ENCODE results near the gene VPS35L.
"Not testable (repeated sequence)": the region's sequence is repeated elsewhere in the genome, so short reads cannot be mapped to it uniquely, and the experiment has no call there.

VPS35L gene

DNA sequence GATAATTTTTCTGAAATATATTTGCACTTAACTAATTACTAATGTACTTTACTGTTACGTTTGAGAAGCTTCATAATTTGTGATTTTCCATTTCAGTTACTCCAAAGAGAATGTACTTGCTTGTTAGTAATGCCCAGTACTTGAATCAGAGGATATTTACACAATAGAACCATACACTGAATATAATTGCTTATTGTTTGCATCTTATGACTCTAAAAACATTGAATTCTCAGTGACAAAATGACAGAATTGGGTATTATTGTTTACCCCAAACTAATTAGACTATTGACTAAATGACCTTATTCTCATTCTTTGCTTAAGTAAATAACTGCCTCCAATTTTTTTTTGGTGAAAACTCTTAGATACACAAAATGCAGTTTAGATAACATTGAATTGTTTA is 22.9 kb upstream of the VPS35L start:
- DNase-seq (ENCODE audit: low read depth): no peak

DNA sequence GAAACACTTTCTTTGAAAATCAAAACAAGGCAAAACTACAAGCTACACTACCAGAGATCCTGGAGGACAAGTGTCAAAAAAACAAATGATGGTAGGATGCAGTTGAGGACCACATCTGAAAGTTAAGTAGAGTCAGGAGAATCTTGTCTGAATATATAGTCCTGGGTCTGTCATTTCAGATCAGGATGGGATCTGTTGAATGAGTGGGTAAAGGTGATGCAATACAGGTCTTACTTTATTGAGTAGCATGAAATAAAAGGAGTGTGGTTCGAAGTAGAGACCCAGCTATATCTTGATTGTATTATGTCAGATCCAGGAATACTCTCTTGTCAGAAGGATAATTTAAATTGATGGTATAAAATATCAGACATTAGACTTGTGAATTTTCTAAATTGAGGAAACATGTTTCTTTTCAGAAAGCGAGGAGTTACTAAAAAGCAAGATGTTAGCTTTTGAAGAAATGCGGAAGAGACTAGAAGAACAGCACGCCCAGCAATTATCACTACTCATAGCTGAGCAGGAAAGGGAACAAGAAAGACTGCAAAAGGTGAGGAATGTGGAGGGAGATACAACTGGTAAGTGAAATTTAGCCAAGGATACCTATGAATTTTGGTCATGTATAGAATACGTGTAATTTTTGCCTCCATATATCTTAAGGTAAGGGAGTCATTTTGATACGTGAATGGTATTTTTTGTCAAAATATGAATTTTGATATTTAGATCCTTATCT is 15.1 kb upstream of the VPS35L start:
- no peak for DNase-seq (ENCODE audit: low read depth)

DNA sequence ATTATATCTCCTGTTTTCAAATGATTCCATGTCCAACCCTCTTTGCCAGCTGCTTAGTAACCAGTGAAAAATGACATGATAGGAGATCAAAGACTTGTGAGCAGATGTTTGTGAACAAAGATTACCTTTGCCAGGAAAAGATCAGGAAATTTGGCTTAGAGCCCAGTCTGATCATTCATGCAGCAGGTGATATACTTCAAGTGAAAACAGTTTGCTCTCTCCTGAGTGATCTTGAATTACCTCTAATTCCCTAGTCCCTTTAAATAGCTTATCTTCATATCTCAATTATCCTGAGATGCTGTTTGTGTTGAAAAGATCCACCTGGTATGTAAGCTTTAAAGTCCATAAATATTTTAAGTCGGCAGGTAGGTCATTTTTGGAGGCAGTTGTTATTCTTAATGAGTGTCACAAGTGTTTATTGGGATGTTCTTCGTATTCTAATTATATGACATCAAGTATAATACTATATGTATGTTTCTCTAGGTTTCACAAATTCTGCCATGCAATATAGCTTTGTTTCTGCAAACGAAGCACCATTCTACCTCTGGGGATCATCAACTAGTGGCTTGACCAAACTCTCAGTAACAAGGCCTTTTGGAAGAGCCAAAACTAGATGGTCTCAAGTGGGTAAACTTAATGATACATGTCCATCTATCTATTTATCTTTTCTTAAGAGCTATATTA is 13.2 kb upstream of the VPS35L start:
- DNase-seq (ENCODE audit: low read depth): no peak

DNA sequence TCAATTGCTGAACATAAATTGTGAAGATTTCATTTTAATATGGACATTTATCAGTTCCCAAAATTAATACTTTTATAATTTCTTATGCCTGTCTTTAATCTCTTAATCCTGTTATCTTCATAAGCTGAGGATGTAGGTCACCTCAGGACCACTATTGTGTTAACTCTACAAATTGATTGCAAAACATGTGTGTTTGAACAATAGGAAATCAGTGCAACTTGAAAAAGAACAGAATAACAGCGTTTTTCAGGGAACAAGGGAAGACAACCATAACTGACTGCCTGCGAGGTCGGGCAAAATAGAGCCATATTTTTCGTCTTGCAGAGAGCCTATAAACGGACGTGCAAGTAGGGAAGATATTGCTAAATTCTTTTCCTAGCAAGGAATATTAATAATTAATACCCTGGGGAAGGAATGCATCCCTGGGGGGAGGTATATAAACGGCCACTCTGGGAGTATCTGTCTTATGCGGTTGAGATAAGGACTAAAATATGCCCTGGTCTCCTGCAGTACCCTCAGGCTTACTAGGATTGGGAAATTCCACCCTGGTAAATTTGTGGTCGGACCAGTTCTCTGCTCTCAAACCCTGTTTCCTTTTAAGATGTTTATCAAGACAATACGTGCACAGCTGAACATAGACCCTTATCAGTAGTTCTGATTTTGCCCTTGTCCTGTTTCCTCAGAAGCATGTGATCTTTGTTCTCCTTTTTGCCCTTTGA is 12.1 kb upstream of the VPS35L start:
- DNase-seq (ENCODE audit: low read depth): not testable (repeated sequence)

DNA sequence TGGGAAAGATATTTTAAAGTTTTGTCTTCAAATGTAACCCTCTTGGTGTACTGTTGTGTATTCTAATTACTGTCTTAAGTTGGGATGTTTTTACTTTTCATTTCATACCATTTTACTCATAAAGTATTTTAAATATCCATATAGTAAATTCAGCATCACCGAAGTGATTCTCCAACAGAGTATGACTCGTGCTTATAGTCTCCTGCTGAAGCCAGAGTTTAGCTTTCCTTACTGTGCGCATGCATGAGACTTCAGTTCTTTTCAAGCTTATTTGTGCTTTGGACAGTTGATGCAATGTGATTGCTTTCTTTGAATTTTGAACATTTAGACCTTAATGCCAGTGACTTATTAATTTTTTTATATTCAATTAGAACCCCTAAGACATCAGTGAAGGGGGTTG is 7.4 kb upstream of the VPS35L start:
- no peak for DNase-seq (ENCODE audit: low read depth)

DNA sequence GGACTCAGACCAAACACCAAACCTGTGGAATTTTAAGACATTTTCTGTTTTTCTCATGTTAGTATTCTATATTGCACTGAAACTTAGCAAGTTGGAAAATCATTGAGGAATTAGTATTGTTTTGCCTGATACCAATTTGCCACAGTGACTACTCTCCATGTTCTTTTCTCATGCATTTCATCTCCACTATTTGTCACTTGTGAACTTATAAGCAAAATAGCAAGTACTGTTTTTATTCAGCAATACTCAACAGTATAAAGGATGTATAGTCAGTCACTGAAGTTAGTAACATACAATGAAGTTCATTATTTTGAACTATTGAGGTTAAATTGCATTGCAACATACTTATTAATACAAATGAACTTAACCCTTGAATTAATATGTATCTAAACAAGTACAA is 5.8 kb upstream of the VPS35L start:
- DNase-seq (ENCODE audit: low read depth): no peak

DNA sequence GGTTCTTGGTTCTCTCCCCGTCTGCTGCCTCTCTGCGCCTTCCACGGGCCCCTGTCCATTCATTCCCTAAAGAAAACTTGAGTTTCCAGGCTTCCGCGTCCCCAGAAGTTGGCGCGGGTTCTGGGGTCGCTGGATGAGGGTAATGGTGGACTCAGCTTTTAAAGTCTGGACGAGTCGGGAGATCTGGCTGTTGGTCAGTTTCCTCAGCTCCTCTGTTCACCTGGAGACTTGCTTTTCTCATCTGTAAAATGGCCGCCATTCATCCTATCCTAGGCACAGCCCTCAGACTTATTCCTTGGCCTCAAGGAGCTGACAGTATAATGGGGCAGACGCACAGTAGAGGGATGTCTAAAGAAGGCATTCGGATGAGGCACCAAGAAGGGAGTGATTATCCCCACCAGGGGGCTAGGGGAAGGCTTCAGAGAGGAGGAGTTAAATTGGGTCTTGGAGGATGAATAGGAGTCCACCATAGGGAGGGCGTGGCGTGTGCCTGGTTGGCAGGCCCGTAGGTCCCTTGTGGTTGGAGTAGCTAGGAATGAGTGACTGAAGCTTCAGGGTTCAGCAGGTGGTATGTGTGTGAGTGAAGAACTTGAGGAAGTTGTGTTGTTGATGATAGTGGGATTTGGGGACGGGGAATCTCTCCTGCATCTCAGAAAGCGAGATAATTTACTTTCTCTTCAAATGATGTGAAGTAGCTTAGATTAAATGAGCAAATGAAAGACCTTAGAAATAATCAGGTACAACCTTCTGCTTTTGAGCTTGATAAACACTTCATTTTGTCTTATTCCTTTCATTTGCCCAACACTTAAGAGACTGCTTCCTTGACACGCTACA is 652 bp downstream of the VPS35L start:
- DNase-seq (ENCODE audit: low read depth): no peak

DNA sequence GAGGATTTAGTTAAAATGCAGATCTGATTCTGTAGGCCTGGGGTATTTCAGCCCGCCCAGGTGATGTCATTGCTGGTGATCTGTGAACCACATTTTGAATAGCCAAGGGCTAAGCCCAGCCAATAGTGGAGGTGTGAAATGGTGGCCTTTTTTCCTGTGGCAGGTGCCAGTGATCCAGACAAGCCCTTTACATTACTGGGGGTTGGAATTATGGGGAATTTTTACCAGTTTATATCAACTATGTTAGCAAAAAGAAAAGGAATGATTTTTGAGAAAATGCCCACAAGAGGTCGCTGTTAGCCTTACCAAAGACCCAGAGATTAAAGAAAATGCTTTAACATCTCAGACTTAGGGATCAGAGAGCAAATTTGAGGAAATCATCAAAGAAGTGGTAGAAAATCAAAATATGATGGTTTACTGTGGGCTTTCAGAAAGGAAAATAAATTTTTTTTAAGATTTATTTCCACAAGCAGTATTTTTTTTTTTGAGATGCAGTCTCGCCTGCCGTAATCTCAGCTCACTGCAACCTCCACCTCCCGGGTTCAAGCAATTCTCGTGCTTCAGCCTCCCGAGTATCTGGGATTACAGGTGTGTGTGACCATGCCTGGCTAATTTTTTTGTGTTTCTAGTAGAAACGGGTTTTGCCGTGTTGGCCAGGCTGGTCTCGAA is 3.9 kb downstream of the VPS35L start:
- DNase-seq (ENCODE audit: low read depth): no peak

DNA sequence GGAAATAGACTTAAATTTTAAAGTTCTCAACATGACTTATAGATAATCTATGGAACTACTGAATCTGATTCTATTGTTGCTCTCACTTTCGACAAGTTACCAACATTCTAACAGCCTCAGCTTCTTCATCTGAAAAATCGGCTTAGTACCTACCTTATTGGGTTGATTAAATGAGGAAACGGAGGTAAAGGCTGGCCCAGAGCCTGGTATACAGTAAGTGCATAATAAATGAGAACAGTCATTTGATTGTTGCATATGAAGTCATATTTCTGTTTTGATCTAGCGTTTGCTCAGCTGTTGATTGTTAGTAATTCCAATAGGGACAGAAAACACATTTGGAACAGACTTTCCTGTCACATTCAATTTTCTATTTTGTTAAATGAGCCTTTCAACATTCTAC is 4.6 kb downstream of the VPS35L start:
- no peak for DNase-seq (ENCODE audit: low read depth)

DNA sequence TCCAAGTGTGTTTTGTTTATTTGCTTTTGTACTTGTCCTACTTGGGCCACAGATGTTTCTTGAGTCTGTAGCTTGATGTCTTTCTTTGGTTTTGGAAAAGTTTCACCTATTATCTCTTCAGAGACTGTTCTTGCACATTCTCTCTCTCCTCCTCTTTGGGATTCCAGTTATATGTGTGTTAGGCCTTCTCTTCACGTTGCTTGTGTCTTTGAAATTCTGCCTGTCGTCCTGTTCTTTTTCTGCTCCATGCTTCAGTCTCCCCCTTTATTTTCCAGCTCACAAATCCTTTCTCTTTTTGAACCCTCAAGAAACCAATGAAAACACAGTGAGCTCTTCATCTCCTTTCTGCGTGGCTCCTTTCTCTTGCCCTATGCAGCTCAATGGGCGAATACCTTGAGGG is 7.9 kb downstream of the VPS35L start:
- no peak for DNase-seq (ENCODE audit: low read depth)

DNA sequence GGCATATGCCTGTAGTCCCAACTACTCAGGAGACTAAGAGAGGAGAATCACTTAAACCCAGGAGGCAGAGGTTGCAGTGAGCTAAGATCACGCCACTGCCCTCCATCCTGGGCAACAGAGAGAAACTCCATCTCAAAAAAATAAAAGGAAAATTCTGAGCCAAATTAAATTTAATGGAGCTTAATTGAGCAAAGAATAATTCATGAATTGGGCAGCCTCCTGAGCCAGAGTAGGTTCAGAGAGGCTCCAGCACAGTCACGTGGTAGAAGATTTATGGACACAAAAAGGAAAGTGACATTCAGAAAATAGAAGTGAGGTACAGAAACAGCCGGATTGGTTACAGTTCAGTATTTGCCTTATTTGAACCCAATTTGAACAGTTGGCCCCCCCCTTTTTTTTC is 10.9 kb downstream of the VPS35L start:
- DNase-seq (ENCODE audit: low read depth): no peak

DNA sequence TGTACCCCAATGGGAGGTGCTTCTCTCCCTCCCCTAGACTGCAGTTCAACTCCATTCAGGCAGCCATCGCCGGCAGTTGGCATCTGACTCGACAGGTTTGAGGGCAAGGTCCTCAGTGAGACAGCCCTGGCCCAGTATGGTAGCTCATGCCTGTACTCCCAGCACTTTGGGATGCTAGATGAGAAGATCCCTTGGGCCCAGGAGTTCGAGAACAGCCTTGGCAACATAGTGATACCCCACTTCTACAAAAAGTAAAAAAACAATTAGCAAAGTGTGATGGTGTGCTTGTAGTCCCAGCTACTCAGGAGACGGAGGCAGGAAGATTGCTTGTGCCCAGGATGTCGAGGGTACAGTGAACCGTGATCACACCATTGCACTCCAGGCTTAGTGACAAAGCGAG is 12.1 kb downstream of the VPS35L start:
- no peak for DNase-seq (ENCODE audit: low read depth)

DNA sequence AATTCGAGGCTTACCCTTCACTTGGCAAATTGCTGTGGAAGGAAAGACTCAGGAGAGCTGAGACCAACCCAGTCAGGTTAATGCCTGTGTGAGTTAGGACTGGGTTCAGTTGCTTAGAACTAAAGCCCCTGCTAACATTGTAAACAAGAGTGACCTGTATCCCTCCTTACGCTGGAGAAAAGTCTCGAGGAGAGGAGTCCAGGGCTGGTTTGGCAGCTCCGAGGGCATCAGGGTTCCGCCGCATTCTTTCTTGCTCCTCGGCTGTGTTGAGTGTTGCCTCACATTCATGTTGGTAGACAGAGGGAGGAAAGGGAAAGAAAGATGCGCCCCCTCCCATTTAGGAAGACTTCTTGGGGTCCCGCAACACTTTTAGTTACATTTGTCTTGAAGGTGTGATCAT is 18.5 kb downstream of the VPS35L start:
- no peak for DNase-seq (ENCODE audit: low read depth)

DNA sequence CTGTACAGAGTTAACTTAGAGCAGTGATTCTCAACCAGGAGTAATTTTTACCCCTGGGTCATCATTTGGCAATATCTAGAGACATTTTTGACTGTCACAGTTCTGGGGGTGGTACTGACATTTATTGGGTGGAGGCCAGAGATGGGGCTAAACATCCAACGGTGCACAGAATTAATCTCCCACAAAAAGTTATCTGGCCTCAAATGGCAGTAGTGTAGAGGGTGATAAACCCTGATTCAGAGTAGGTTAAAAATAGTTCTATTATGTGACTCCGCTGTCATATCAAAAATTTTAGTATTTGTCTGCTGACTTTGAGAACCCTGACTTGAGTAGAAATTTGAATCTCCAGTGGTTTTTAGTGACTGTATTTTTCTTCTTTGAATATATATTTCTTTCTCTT is 19.1 kb downstream of the VPS35L start:
- no peak for DNase-seq (ENCODE audit: low read depth)

DNA sequence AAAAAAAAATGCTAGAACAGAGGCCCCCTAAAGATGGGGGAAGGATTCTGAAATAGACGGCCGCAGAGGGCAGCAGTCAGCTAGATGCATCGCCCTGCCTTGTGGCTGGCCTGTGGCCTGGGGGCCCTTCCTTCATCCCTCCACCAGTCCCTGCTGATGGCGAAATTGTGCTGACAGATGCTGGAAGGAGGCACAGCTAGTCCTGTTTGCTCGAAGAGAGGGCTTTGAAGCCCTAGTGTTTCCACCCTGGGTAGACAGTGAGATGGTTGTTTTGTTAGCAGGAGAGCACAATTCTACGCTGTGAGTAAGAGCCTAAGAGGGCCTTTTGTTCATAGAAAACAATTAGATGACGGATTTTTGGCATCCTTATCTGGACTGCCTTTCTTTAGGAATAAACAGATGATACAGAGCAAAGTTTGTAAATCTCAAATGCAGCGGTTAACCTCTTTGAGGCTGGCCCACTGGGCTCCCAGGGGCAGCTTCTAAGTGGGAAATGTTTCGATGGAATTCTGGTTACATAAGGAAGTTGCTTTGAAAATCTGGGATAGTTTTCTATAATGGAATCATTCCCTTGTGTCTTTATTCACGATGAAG is 23.0 kb downstream of the VPS35L start:
- DNase-seq (ENCODE audit: low read depth): no peak

DNA sequence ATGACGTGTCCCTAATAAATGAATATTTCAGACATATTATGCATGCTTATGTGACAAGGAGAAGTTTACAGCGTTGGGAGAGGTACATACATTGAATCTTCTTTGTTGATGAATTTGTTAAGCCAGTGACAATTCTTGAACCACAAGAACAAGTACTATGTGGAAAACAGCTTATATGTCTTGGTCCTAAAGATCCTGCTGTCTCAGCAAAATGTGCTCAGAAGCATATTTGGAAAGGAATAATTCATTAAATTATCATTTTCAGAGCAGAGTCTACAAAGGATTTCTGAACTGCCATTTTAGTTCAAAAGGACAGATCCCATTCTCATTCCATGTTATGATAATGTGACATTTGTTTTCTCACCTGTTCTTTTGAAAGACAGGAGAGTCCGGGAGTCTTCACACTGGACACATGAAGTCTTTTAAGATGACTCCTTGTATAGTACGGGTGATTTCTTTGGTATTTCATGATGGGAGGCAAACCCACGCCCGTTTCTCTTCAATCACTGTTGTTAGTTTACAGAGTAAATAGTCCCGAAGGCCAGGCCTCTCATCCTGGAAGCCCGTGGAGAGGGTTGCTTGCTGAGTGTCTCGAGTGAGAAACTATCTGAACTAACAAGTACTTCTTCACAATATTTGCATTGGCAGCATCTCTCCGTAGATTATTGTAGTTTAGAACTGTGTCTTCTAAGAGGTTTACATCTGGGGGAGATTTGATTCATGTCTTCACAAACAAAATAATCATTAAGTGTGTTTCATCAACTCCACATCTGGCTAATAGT is 26.7 kb downstream of the VPS35L start:
- no peak for DNase-seq (ENCODE audit: low read depth)

DNA sequence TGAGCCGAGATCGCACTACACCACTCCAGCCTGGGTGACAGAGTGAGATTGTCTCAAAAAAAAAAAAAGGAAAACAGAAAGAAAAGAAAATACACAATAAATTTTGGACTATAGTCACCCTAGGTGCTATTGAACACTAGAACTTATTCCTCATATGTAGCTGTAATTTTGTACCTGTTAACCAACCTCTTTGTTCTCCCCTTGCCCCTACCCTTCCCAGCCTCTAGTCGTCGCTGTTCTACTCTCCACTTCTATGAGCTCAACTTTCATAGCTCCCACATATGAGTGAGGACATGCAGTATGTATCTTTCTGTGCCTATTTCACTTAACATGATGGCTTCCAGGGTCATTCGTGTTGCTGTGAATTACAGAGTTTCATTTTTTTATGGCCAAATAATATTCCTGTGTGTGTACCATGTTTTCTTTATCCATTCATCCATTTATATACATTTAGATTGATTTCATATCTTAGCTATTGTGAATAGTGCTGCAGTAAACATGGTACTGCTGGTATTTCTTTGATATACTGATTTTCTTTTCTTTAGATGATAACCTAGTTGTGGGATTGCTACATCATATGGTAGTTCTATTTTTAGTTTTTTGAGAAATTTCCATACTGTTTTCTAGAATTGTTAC is 28.3 kb downstream of the VPS35L start:
- no peak for DNase-seq (ENCODE audit: low read depth)

DNA sequence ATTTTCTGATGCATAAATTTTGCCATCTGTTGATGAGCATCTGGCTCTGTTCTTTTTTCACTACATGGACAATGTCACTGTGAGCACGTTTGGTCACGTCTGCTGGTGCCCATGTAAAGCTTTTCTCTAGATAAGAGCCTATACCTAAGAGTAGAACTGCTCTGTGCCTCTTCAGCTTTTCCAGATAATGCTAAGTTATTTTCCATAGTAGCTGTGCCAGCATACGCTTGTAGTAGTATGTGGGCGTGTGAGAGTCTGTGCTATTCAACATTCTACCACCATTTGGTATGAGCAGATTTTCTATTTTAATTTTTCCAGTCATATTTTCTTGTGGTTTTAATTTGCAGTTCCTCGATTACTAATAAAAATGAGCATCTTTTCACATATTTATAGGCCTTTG is 33.2 kb downstream of the VPS35L start:
- no peak for DNase-seq (ENCODE audit: low read depth)

DNA sequence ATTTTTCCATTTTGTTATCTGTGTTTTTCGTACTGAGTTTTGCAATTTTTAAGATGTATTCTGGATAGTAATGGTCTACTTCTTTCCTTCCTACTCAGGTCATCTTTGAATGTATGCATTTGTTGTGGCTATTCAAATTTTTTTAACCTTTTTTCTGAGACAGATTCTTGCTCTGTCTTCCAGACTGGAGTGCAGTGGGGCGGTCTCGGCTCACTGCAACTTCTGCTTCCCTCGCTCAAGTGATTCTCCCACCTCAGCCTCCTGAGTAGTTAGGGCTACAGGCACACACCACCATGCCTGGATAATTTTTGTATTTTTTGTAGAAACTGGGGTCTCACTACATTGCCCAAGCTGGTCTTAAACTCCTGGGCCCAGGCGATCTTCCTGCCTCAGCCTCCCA is 33.6 kb downstream of the VPS35L start:
- no peak for DNase-seq (ENCODE audit: low read depth)

DNA sequence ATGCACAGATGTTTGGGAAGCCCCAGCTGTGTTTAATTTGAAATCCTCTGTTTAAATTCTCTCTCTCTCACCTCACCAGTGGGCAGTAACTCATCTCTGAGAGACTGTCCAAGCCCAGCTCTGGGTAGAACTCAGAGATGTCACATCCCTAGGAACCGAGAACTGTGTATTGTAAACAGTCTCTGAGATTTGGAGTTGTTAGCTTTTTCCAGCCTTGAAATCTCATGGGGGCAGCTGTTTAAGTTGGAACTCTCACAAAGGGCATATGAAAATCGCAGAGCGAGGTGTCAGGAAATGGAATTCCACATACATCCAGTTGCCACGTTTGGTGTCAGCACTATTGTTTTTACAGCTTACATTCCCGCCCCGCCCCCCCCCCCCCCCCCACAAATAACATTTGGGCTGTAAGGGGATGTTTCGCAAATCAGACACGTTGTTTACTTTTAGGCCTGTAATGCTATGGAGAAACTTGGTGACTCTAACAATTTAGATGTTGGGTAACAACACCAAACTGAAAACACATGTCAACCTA is 34.3 kb downstream of the VPS35L start:
- DNase-seq (ENCODE audit: low read depth): no peak

Data from HS-27A (cell line).